HepG2 (cell line): Measurements from ENCODE around the gene CCDC88B. TPM values are rescaled to one million over a fixed set of nuclear protein-coding genes. Genes with fewer than 3 reads are reported as not detected.

Experiments
- ATAC-seq: fragments of 200-7000 bp; cut with Tn5 transposase; 3 replicates; pipeline ENCODE4 v1.9.1; 2020; ENCODE audit warnings: mild to moderate bottlenecking, moderate library complexity
- BruUV-seq: library from RNA; stranded (reverse); fragments of 400-500 nt; replicated peaks from 2 replicates; lab custom pipeline; 2021; lab: Mats Ljungman, UMichigan
- CTCF ChIA-PET: fragments of 300-600 bp; formaldehyde crosslinking; extraction: SDS; loops from one replicate; lab custom pipeline; 2021; ENCODE audit warnings: low total read pairs, inconsistent platforms, low intra/inter-chr PET ratio; lab: Yijun Ruan, JAX
- POLR2A ChIA-PET: fragments of 350-600 bp; sonication (Branson Sonifier 250); formaldehyde crosslinking; loops from one replicate; lab custom pipeline; 2020; ENCODE audit warnings: antibody characterized with exemption, inconsistent platforms; lab: Yijun Ruan, JAX
- DNase-seq: peaks from one replicate; pipeline ENCODE4 v3.0.0-alpha.2; 2015; ENCODE audit warnings: low spot score
- FAIRE-seq: peaks from 3 replicates; lab custom pipeline; 2011; peaks lifted over from hg19 to GRCh38; lab: Jason Lieb, UNC
- H2AFZ ChIP-seq: one replicate; pipeline ENCODE4 v1.6.1; 2011; ENCODE audit warnings: low read length, inconsistent platforms
- H3K27ac ChIP-seq: fragments of 300-600 bp; 3 replicates; pipeline ENCODE4 v1.8.0; 2011; ENCODE audit warnings: mixed run types, mild to moderate bottlenecking, mixed read lengths, low read length, inconsistent platforms; ENCODE audit not compliant: insufficient read depth; ENCODE audit errors: extremely low read length
- H3K27me3 ChIP-seq, 2 experiments: fragments of 200-600 bp in 1 of 2; 2 replicates in 1 of 2; 3 replicates in 1 of 2; pipeline versions ENCODE4 v1.6.0 to v1.8.0; 2011; ENCODE audit warnings: low read length in 2 of 2, mild to moderate bottlenecking in 2 of 2, moderate library complexity in 2 of 2, inconsistent platforms in 1 of 2; ENCODE audit not compliant: insufficient read depth in 2 of 2, control insufficient read depth in 1 of 2
- H3K36me3 ChIP-seq, 2 experiments: fragments of 200-600 bp in 1 of 2; replicated peaks in 1 of 2; 2 replicates in 1 of 2; 3 replicates in 1 of 2; pipeline versions ENCODE4 v1.5.1 to v1.8.0; 2011; ENCODE audit warnings: low read length in 2 of 2, inconsistent platforms in 1 of 2; ENCODE audit not compliant: insufficient read depth in 2 of 2, control insufficient read depth in 1 of 2
- H3K4me1 ChIP-seq: 2 replicates; pipeline ENCODE4 v1.5.1; 2012; ENCODE audit warnings: low read length, inconsistent platforms; ENCODE audit not compliant: insufficient read depth
- H3K4me2 ChIP-seq: 2 replicates; pipeline ENCODE4 v1.6.0; 2011; ENCODE audit warnings: low read depth, low read length, inconsistent platforms
- H3K4me3 ChIP-seq, 3 experiments: fragments of 200-600 bp in 1 of 3; sonication (generic), shearing (Covaris generic) in 1 of 3; replicated peaks in 1 of 3; 2 replicates each; pipeline ENCODE4 v1.5.1; 2011 to 2016; ENCODE audit warnings: low read length in 3 of 3, inconsistent platforms in 2 of 3, low read depth in 2 of 3, mild to moderate bottlenecking in 2 of 3, control low read depth in 1 of 3, mixed read lengths in 1 of 3; ENCODE audit not compliant: insufficient read depth in 1 of 3
- H3K79me2 ChIP-seq: one replicate; pipeline ENCODE4 v1.6.1; 2011; ENCODE audit warnings: low read length, inconsistent platforms; ENCODE audit not compliant: insufficient read depth
- H3K9ac ChIP-seq: 2 replicates; pipeline ENCODE4 v1.6.0; 2011; ENCODE audit warnings: mild to moderate bottlenecking, low read depth, low read length, inconsistent platforms; ENCODE audit not compliant: insufficient read depth
- H3K9me3 ChIP-seq: 2 replicates; pipeline ENCODE4 v1.5.1; 2012; ENCODE audit warnings: mild to moderate bottlenecking, low read length
- H4K20me1 ChIP-seq: 2 replicates; pipeline ENCODE4 v1.6.0; 2011; ENCODE audit warnings: inconsistent platforms, mild to moderate bottlenecking, low read length, moderate library complexity; ENCODE audit not compliant: insufficient read depth
- CAMTA2 ChIP-seq: sonication (generic); formaldehyde crosslinking; IDR thresholded peaks from 2 replicates; pipeline ENCODE4 v1.4.0; 2020; ENCODE audit warnings: mild to moderate bottlenecking, missing genetic modification reagents, borderline replicate concordance
- DZIP1 ChIP-seq: sonication (generic); formaldehyde crosslinking; IDR thresholded peaks from 2 replicates; pipeline ENCODE4 v1.5.0; 2020; ENCODE audit warnings: mild to moderate bottlenecking, missing genetic modification reagents
- EEA1 ChIP-seq: sonication (generic); formaldehyde crosslinking; IDR thresholded peaks from 2 replicates; pipeline ENCODE4 v1.5.1; 2020; ENCODE audit warnings: mild to moderate bottlenecking, missing genetic modification reagents, borderline replicate concordance
- FOSL1 ChIP-seq: sonication (generic); formaldehyde crosslinking; IDR thresholded peaks from 2 replicates; pipeline ENCODE4 v1.9.0; 2021; ENCODE audit warnings: missing genetic modification reagents, borderline replicate concordance
- GLMP ChIP-seq: sonication (generic); formaldehyde crosslinking; IDR thresholded peaks from 2 replicates; pipeline ENCODE4 v1.9.0; 2021; ENCODE audit warnings: missing genetic modification reagents, mild to moderate bottlenecking, borderline replicate concordance
- MLLT10 ChIP-seq: sonication (generic); formaldehyde crosslinking; IDR thresholded peaks from 2 replicates; pipeline ENCODE4 v1.4.0; 2020; ENCODE audit warnings: missing genetic modification reagents
- MTA1 ChIP-seq: sonication (generic); formaldehyde crosslinking; IDR thresholded peaks from 2 replicates; pipeline ENCODE4 v1.4.0; 2020; ENCODE audit warnings: missing genetic modification reagents, mild to moderate bottlenecking, borderline replicate concordance
- SATB2 ChIP-seq: sonication (generic); formaldehyde crosslinking; IDR thresholded peaks from 2 replicates; pipeline ENCODE4 v1.5.0; 2020; ENCODE audit warnings: missing genetic modification reagents
- TOE1 ChIP-seq: sonication (generic); formaldehyde crosslinking; IDR thresholded peaks from 2 replicates; pipeline ENCODE4 v1.4.0; 2020; ENCODE audit warnings: mild to moderate bottlenecking, missing genetic modification reagents
- TOPORS ChIP-seq: sonication (generic); formaldehyde crosslinking; IDR thresholded peaks from 2 replicates; pipeline ENCODE4 v1.8.0; 2023; ENCODE audit warnings: mild to moderate bottlenecking, missing genetic modification reagents
- ZBTB46 ChIP-seq: sonication (generic); formaldehyde crosslinking; IDR thresholded peaks from 2 replicates; pipeline ENCODE4 v1.4.0; 2020; ENCODE audit warnings: mild to moderate bottlenecking, missing genetic modification reagents, borderline replicate concordance
- ZNF563 ChIP-seq: sonication (generic); formaldehyde crosslinking; IDR thresholded peaks from 2 replicates; pipeline ENCODE4 v1.8.0; 2022; ENCODE audit warnings: mild to moderate bottlenecking, moderate library complexity, missing genetic modification reagents
- ZNF709 ChIP-seq: sonication (generic); formaldehyde crosslinking; IDR thresholded peaks from 2 replicates; pipeline ENCODE4 v1.5.0; 2020; ENCODE audit warnings: mild to moderate bottlenecking, missing genetic modification reagents
- ZNF747 ChIP-seq: sonication (generic); formaldehyde crosslinking; IDR thresholded peaks from 2 replicates; pipeline ENCODE4 v1.8.1; 2023; ENCODE audit warnings: missing genetic modification reagents, mild to moderate bottlenecking, borderline replicate concordance
- ZNF772 ChIP-seq: sonication (generic); formaldehyde crosslinking; IDR thresholded peaks from 2 replicates; pipeline ENCODE4 v1.5.0; 2020; ENCODE audit warnings: mild to moderate bottlenecking, missing genetic modification reagents
- WGBS: methylation state at CpG from one replicate; pipeline ENCODE4 v1.1.6; 2017; ENCODE audit warnings: low lambda C conversion rate; 5-methylcytosine and 5-hydroxymethylcytosine counted together
- in situ Hi-C: cut with HindIII; loops from 2 replicates; pipeline ENCODE4 v1.10.0; 2017; ENCODE audit warnings: low pct_unique_long_range_greater_than_20kb; ENCODE audit not compliant: extremely low pct_ligation_motif_present
- intact Hi-C: fragments of 100-400 bp; cut with micrococcal nuclease; formaldehyde crosslinking; loops from one replicate; pipeline ENCODE4 v1.10.0; 2022; ENCODE audit not compliant: unreplicated experiment
- polyA plus RNA-seq, 8 experiments: library from polyadenylated mRNA; depleted of rRNA in 3 of 8; stranded (reverse) in 7 of 8; unstranded in 1 of 8; fragments of >200 nt; fragmentation: Illumina TruSeq in 4 of 8; extraction: Trizol in 4 of 8; gene quantifications; 2 replicates each; pipeline versions ENCODE4 v1.2.1 to v1.2.3, GENCODE V29; 2011 to 2016; ENCODE audit warnings: low read depth in 4 of 8, missing spikeins in 1 of 8, mixed read lengths in 1 of 8; ENCODE audit not compliant: insufficient read depth in 1 of 8
- total RNA-seq, 5 experiments: library from RNA; depleted of rRNA; stranded (reverse); fragments of >200 nt; fragmentation: Illumina TruSeq; extraction: Trizol; gene quantifications; 2 replicates each; pipeline ENCODE4 v1.2.3, GENCODE V29; 2016; ENCODE audit warnings: low read depth in 1 of 5

The CCDC88B gene
- total and polyA plus RNA-seq, 2 of the 13 experiments (the other 11 are each of a cell fraction or from before 2014, with no cell fraction given) = 3.6 to 4.8 TPM

DNA sequence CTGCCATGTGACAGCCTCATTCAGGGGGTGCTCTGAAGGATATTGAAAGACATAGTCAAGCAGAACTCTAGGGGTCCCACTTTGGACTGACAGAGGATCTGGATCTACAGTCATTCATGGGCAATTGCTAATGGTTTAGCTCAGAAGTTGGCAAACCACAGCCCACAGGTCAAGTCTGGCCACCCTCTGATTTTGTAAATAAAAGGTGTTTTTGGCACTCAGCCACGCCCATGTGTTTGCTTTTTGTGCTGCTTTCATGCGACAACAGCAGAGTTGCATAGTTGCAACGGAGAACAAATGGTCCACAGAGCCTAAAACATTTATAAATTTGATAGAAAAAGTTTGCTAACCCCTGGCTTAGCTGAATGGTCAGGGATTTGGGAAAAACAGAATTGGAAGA is 60.7 kb downstream of the CCDC88B start:
- WGBS = 0% methylated on average over 3 of the region's 3 CpGs
- Histone ChIP-seq H4K20me1 (no peaks in the 10 kb centered on the region), H2AFZ (no peak overlapping the region), H3K27me3 (peaks cover 4 to 24% of the 10 kb centered on the region in 2 experiments; a peak in 4 of 5 replicates), H3K27ac (no peak overlapping the region), H3K4me3 (no peak overlapping the region), H3K79me2 (no peaks in the 10 kb centered on the region), H3K4me1 (peaks cover 2% of the 10 kb centered on the region), H3K9ac (no peak overlapping the region), H3K36me3 (no peaks in the 10 kb centered on the region), H3K4me2 (no peak overlapping the region), H3K9me3 (no peaks in the 10 kb centered on the region)
- no peak for TF ChIP-seq MTA1
- TF ChIP-seq ZNF709 (CRISPR knock-in tag) = no peak
- TF ChIP-seq FOSL1 = no peak
- TF ChIP-seq ZNF772 = no peak
- no peak for TF ChIP-seq ZNF563
- no peak for TF ChIP-seq CAMTA2 (CRISPR knock-in tag)
- TF ChIP-seq DZIP1 = no peak
- TF ChIP-seq ZBTB46 (CRISPR knock-in tag) = no peak
- TF ChIP-seq MLLT10 (CRISPR knock-in tag) = no peak
- no peak for TF ChIP-seq TOE1 (CRISPR knock-in tag)
- TF ChIP-seq EEA1 (CRISPR knock-in tag) = no peak
- no peak for TF ChIP-seq GLMP (CRISPR knock-in tag)
- TF ChIP-seq TOPORS (CRISPR knock-in tag) = no peak
- no peak for TF ChIP-seq ZNF747 (CRISPR knock-in tag)
- TF ChIP-seq SATB2 (CRISPR knock-in tag) = no peak
- POLR2A ChIA-PET = no interaction called here
- DNase-seq (no peak), FAIRE-seq (no peak), ATAC-seq (no peak)
- in situ Hi-C loops (no loop called here), intact Hi-C loops (no loop called here)
- no TSS peak for BruUV-seq
- CTCF ChIA-PET = no interaction called here
